Adrenal gland (tissue), 12 donors: ENCODE results near the gene PAOX. TPM values are rescaled to one million over a fixed set of nuclear protein-coding genes. Genes with fewer than 3 reads are reported as not detected.

Experiments used
- DNase-seq, 7 donors: peaks; one replicate each; pipeline ENCODE4 v3.0.0-alpha.2; 2019 to 2020
- H3K27ac ChIP-seq, 5 donors: fragments of 200-600 bp; sonication (generic) in 4 of 5; 1 replicate in 3 of 5; 2 replicates in 2 of 5; pipeline versions ENCODE4 v1.5.1 to v1.8.0; 2016 to 2020; ENCODE audit warnings: mild to moderate bottlenecking in 1 of 5
- H3K27me3 ChIP-seq: fragments of 200-600 bp; 2 replicates; pipeline ENCODE4 v1.8.0; 2021
- H3K36me3 ChIP-seq, 2 donors: fragments of 200-600 bp; replicated peaks in 1 of 2; 1 replicate in 1 of 2; 2 replicates in 1 of 2; pipeline versions ENCODE4 v1.5.1 to v1.8.0; 2018 to 2022
- H3K4me1 ChIP-seq, 2 donors: fragments of 200-600 bp; replicated peaks in 1 of 2; 1 replicate in 1 of 2; 2 replicates in 1 of 2; pipeline versions ENCODE4 v1.5.1 to v1.8.0; 2018 to 2021
- H3K4me3 ChIP-seq, 4 donors: fragments of 200-600 bp; sonication (generic) in 3 of 4; one replicate each; pipeline ENCODE4 v1.5.1; 2016 to 2018
- H3K9me3 ChIP-seq, 3 donors: fragments of 200-600 bp; sonication (generic) in 1 of 3; replicated peaks in 1 of 3; 1 replicate in 2 of 3; 2 replicates in 1 of 3; pipeline versions ENCODE4 v1.5.1 to v1.8.0; 2016 to 2021
- POLR2A ChIP-seq, 2 donors: fragments of 450-650 bp; IDR thresholded peaks; one replicate each; pipeline ENCODE4 v1.6.1; 2017; ENCODE audit warnings: antibody characterized with exemption in 2 of 2, mild to moderate bottlenecking in 2 of 2, moderate library complexity in 1 of 2
- WGBS, 4 donors: extraction: QIAGEN DNeasy Blood & Tissue Kit in 2 of 4; methylation state at CpG; one replicate each; pipeline versions ENCODE4 v1.1.5 to v1.1.7; 2013 to 2017; 5-methylcytosine and 5-hydroxymethylcytosine counted together
- intact Hi-C, 2 donors: fragments of 100-400 bp; cut with DNase I; formaldehyde crosslinking; loops; one replicate each; pipeline versions ENCODE4 v1.14.1 to v1.15.0; 2022 to 2023
- microRNA-seq, 3 donors: library from miRNA; unstranded; fragments of <30 nt; microRNA quantifications; one replicate each; pipeline ENCODE4, GENCODE V29; 2017 to 2020
- polyA plus RNA-seq, 3 donors: library from polyadenylated mRNA; stranded (reverse); fragments of 200-250 nt in 2 of 3; fragments of 350-450 nt in 1 of 3; fragmentation: Illumina TruSeq in 1 of 3; extraction: RNeasy Lipid Tissue Mini Kit (QIAGEN cat#74804) in 1 of 3; gene quantifications; one replicate each; pipeline ENCODE4 v1.2.3, GENCODE V29; 2013 to 2014
- small RNA-seq, 2 donors: library from RNA; depleted of rRNA; stranded (forward); fragments of <200 nt; gene quantifications; one replicate each; pipeline ENCODE3, GENCODE V24; 2016
- total RNA-seq, 9 donors: library from RNA; depleted of rRNA in 4 of 9; stranded (reverse); fragments of >200 nt in 4 of 9; fragments of 120-200 nt in 1 of 9; fragmentation: NEBNext Ultra II Directional in 1 of 9; extraction: Animal tissue kit (Norgen Biotek cat#: 25700) in 1 of 9; gene quantifications; one replicate each; pipeline versions ENCODE4 v1.1.0 to v1.2.4, GENCODE V29; 2013 to 2023
- TF ChIP-seq, protein P1 (sequence below), 6 experiments: fragments of 450-650 bp in 4 of 6; fragments of 200-600 bp in 2 of 6; sonication (generic) in 1 of 6; IDR thresholded peaks; 1 replicate in 5 of 6; 2 replicates in 1 of 6; pipeline versions ENCODE4 v1.5.1 to v1.8.0; 2016 to 2021; ENCODE audit warnings: antibody characterized with exemption in 6 of 6, mild to moderate bottlenecking in 2 of 6, moderate library complexity in 1 of 6
- donor health status: healthy with polysubstance abuse.
- donor health status: Bipolar disorder and iron deficiency.
- donor health status: DM: yes; HTN: yes; CAD: no.
- donor health status: DM: no; HTN: no; CAD: no.
- donor health status: DM: no; HTN: no; CAD: no.
- donor health status: DM: yes; HTN: yes; CAD: no.

Gene PAOX
- total and polyA plus RNA-seq, 12 donors: 1.0 to 34.4 (median 6.4) TPM

DNA sequence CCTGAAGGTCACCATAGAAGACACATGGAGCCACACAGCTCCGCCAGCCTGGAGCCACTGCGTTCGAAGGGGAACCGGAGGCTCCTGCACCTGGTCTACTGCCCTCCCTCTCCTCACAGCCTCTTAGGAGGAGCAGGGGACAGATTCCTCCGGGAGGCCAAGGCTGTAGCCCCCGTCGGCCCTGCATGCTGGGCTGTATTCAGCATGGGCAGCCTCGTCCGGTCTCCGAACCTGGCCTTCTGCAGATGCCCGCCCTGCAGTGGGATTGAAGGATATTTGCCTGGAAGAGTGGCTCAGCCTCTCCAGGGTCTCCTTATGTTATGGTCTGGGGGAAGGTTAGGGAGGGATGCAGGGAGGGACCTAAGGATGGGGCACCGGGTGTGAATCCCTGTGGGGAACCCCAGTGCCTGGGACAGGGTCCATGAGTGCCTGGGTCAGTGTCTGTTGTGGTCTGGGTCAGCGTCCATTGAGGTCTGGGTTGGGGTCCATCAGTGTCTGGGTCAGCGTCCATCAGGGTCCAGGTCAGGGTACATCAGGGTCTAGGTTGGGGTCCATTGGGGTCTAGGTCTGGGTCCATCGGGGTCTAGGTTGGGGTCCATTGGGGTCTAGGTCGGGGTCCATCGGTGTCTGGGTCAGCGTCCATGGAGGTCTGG lies 61.7 kb downstream of the PAOX start:
- intact Hi-C loops: no loop called here
- H3K36me3 ChIP-seq: no peaks in the 10 kb centered on the region
- TF ChIP-seq, protein P1, sequence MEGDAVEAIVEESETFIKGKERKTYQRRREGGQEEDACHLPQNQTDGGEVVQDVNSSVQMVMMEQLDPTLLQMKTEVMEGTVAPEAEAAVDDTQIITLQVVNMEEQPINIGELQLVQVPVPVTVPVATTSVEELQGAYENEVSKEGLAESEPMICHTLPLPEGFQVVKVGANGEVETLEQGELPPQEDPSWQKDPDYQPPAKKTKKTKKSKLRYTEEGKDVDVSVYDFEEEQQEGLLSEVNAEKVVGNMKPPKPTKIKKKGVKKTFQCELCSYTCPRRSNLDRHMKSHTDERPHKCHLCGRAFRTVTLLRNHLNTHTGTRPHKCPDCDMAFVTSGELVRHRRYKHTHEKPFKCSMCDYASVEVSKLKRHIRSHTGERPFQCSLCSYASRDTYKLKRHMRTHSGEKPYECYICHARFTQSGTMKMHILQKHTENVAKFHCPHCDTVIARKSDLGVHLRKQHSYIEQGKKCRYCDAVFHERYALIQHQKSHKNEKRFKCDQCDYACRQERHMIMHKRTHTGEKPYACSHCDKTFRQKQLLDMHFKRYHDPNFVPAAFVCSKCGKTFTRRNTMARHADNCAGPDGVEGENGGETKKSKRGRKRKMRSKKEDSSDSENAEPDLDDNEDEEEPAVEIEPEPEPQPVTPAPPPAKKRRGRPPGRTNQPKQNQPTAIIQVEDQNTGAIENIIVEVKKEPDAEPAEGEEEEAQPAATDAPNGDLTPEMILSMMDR (IDR thresholded peaks at IDR 0.05): no peak
- no peak for TF ChIP-seq POLR2A (IDR thresholded peaks at IDR 0.05)
- H3K27ac ChIP-seq: no peak overlapping the region
- H3K9me3 ChIP-seq: no peaks in the 10 kb centered on the region
- WGBS, 4 donors: 91 to 97% (median 93%) methylated on average over 6 to 18 of the region's 18 CpGs
- no peak overlapping the region for H3K4me3 ChIP-seq
- DNase-seq: no peak
- no peaks in the 10 kb centered on the region for H3K27me3 ChIP-seq
- peaks cover 4 to 5% of the 10 kb centered on the region in 2 donors for H3K4me1 ChIP-seq

Small RNA genes within 50 kb of the gene (microRNA-seq; reads per million reads assigned to microRNA genes)
- gene MIR3944: 0.76 to 2.2 (median 1.4) reads per million in 3 donors

Small RNA genes within 50 kb of the gene (small RNA-seq; reads per million reads assigned to genes)
- 0 reads per million in 2 donors for gene AL360181.4
- 0 reads per million in 2 donors for gene BANF1P2
- 0 reads per million in 2 donors for gene MIR3944

Other genes with a start within 250 kb of the PAOX start
- gene KNDC1, start 219.0 kb upstream of the PAOX start, total RNA-seq: 10 to 100 TPM in 8 of 9 donors, 1 to 10 TPM in 1; 9.7 to 93.4 (median 40.7) TPM
- gene KNDC1, start 219.0 kb upstream of the PAOX start, polyA plus RNA-seq: 10 to 100 TPM in 2 of 3 donors, 1 to 10 TPM in 1; 1.0 to 53.2 (median 19.2) TPM
- gene UTF1, start 149.0 kb upstream of the PAOX start, total RNA-seq: under 1 TPM in 1 of 9 donors, not detected in 8; 0.19 TPM
- gene UTF1, start 149.0 kb upstream of the PAOX start, polyA plus RNA-seq: under 1 TPM in 1 of 3 donors, not detected in 2; 0.24 TPM
- gene VENTX, start 141.4 kb upstream of the PAOX start, total RNA-seq: 1 to 10 TPM in 6 of 9 donors, under 1 TPM in 3; 0.06 to 3.0 (median 1.3) TPM
- gene VENTX, start 141.4 kb upstream of the PAOX start, polyA plus RNA-seq: 1 to 10 TPM in 2 of 3 donors, under 1 TPM in 1; 0.26 to 4.4 (median 1.7) TPM
- gene ADAM8, start 102.4 kb upstream of the PAOX start, total RNA-seq: 1 to 10 TPM in 8 of 9 donors, under 1 TPM in 1; 0.61 to 5.3 (median 3.4) TPM
- 1 to 10 TPM in 2 of 3 donors, under 1 TPM in 1; 0.66 to 7.7 (median 5.2) TPM for gene ADAM8, start 102.4 kb upstream of the PAOX start, polyA plus RNA-seq
- 10 to 100 TPM; 30.9 to 77.8 (median 61.1) TPM for gene TUBGCP2, start 70.4 kb upstream of the PAOX start, total RNA-seq
- gene TUBGCP2, start 70.4 kb upstream of the PAOX start, polyA plus RNA-seq: 100 to 1,000 TPM in 2 of 3 donors, 10 to 100 TPM in 1; 54.1 to 234 (median 145) TPM
- 10 to 100 TPM; 19.6 to 45.4 (median 38.3) TPM for gene ZNF511, start 70.3 kb upstream of the PAOX start, total RNA-seq
- 100 to 1,000 TPM in 2 of 3 donors, 10 to 100 TPM in 1; 20.0 to 146 (median 102) TPM for gene ZNF511, start 70.3 kb upstream of the PAOX start, polyA plus RNA-seq
- 10 to 100 TPM in 2 of 9 donors, 1 to 10 TPM in 2, under 1 TPM in 1, not detected in 4; 0.55 to 21.5 (median 7.0) TPM for gene CALY, start 42.4 kb upstream of the PAOX start, total RNA-seq
- gene CALY, start 42.4 kb upstream of the PAOX start, polyA plus RNA-seq: 10 to 100 TPM in 2 of 3 donors, 1 to 10 TPM in 1; 6.0 to 30.7 (median 18.3) TPM
- under 1 TPM in 1 of 9 donors, not detected in 8; 0.46 TPM for gene PRAP1, start 31.9 kb upstream of the PAOX start, total RNA-seq
- gene PRAP1, start 31.9 kb upstream of the PAOX start, polyA plus RNA-seq: under 1 TPM in 2 of 3 donors, not detected in 1; 0.44 to 0.88 TPM
- 10 to 100 TPM in 7 of 9 donors, 1 to 10 TPM in 2; 6.2 to 47.9 (median 14.0) TPM for gene FUOM, start 21.2 kb upstream of the PAOX start, total RNA-seq
- gene FUOM, start 21.2 kb upstream of the PAOX start, polyA plus RNA-seq: 10 to 100 TPM in 2 of 3 donors, 1 to 10 TPM in 1; 4.8 to 35.7 (median 22.6) TPM
- gene ECHS1, start 5.9 kb upstream of the PAOX start, total RNA-seq: 100 to 1,000 TPM; 133 to 280 (median 146) TPM
- 100 to 1,000 TPM in 2 of 3 donors, 10 to 100 TPM in 1; 74.4 to 126 (median 126) TPM for gene ECHS1, start 5.9 kb upstream of the PAOX start, polyA plus RNA-seq
- gene MTG1, start 14.9 kb downstream of the PAOX start, total RNA-seq: 10 to 100 TPM; 24.0 to 68.6 (median 45.7) TPM
- gene MTG1, start 14.9 kb downstream of the PAOX start, polyA plus RNA-seq: 100 to 1,000 TPM in 1 of 3 donors, 10 to 100 TPM in 2; 44.1 to 118 (median 88.1) TPM
- 1 to 10 TPM in 1 of 9 donors, under 1 TPM in 5, not detected in 3; 0.10 to 1.2 (median 0.44) TPM for gene SPRN, start 45.4 kb downstream of the PAOX start, total RNA-seq
- gene SPRN, start 45.4 kb downstream of the PAOX start, polyA plus RNA-seq: 1 to 10 TPM in 1 of 3 donors, under 1 TPM in 2; 0.54 to 1.8 (median 0.60) TPM
- gene SCART1, start 74.7 kb downstream of the PAOX start, total RNA-seq: 1 to 10 TPM in 6 of 9 donors, under 1 TPM in 3; 0.42 to 5.5 (median 2.2) TPM
- 1 to 10 TPM in 2 of 3 donors, under 1 TPM in 1; 0.42 to 2.7 (median 1.4) TPM for gene SCART1, start 74.7 kb downstream of the PAOX start, polyA plus RNA-seq
- gene CYP2E1, start 148.1 kb downstream of the PAOX start, total RNA-seq: 1 to 10 TPM in 5 of 9 donors, under 1 TPM in 3, not detected in 1; 0.17 to 4.2 (median 1.1) TPM
- 1 to 10 TPM; 3.6 to 8.1 (median 4.0) TPM for gene CYP2E1, start 148.1 kb downstream of the PAOX start, polyA plus RNA-seq
- 1 to 10 TPM in 5 of 9 donors, under 1 TPM in 1, not detected in 3; 0.52 to 6.2 (median 1.3) TPM for gene SYCE1, start 186.3 kb downstream of the PAOX start, total RNA-seq
- gene SYCE1, start 186.3 kb downstream of the PAOX start, polyA plus RNA-seq: 1 to 10 TPM in 2 of 3 donors, under 1 TPM in 1; 0.92 to 9.2 (median 3.5) TPM
- not detected for gene FRG2B, start 247.5 kb downstream of the PAOX start, total RNA-seq
- gene FRG2B, start 247.5 kb downstream of the PAOX start, polyA plus RNA-seq: not detected